ENCODE data around the gene RCAN1. TPM values are rescaled to one million over a fixed set of nuclear protein-coding genes. Genes with fewer than 3 reads are reported as not detected.

RCAN1 gene
- total and polyA plus RNA-seq, 10 donors = 5.3 to 28.6 (median 14.7) TPM

- no peak overlapping the region for H3K4me3 ChIP-seq
Observed at GRCh38 chr21:34592120-34592955, 22.6 kb downstream of the RCAN1 start.

DNA sequence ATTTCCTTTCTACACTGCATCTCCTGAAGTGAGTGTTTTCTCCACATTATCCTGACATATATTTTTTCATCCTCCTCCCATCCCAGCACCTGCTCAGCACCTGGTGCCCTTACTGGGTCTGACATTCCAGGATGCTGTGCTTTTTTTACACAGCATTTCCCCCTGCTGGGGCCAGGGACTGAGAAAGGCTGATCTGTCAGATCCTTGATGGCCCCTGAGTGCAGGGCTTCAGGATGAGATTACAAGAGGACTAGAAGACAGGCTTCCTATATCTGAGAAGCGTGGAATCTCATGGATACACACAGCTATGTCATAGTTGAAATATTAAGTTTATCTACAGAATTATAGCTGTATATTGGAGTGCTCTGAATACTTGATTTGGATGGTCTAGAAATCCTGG is 24.4 kb downstream of the RCAN1 start:
- H3K36me3 ChIP-seq = peaks cover 0 to 2% (median 0%) of the 10 kb centered on the region in 6 donors
- intact Hi-C loops (cut with DNase I; ENCODE audit: low total_unique reads) = no loop called here
- no peak overlapping the region for H3K4me3 ChIP-seq
- WGBS, 5 donors = 64 to 100% (median 89%) methylated on average over 1 of the region's 1 CpG
- peaks cover 0 to 16% (median 8%) of the 10 kb centered on the region in 6 donors for H3K4me1 ChIP-seq
- no peak overlapping the region for H3K27ac ChIP-seq
- H3K9me3 ChIP-seq = peaks cover 0 to 22% (median 18%) of the 10 kb centered on the region in 8 donors
- no peak for TF ChIP-seq POLR2AphosphoS5 (IDR thresholded peaks at IDR 0.05)
- TF ChIP-seq POLR2A (IDR thresholded peaks at IDR 0.05) = no peak
- TF ChIP-seq CTCF (IDR thresholded peaks at IDR 0.05 in 8 of 11, conservative IDR thresholded peaks at IDR 0.05 in 3 of 11) = no peak
- DNase-seq = no peak
- H3K27me3 ChIP-seq (replicated peaks in 1 of 7) = no peaks in the 10 kb centered on the region

More at GRCh38 chr21:34592120-34592955, 22.6 kb downstream of the RCAN1 start:
- Histone ChIP-seq H3K36me3 (peaks cover 0 to 10% (median 0%) of the 10 kb centered on the region in 6 donors), H3K4me1 (peaks cover 0 to 16% (median 8%) of the 10 kb centered on the region in 6 donors), H3K27me3 (replicated peaks in 1 of 7) (no peaks in the 10 kb centered on the region), H3K27ac (no peak overlapping the region), H3K9me3 (peaks cover 0 to 8% (median 6%) of the 10 kb centered on the region in 8 donors)
- DNase-seq = no peak
- TF ChIP-seq POLR2A (IDR thresholded peaks at IDR 0.05) (no peak), POLR2AphosphoS5 (IDR thresholded peaks at IDR 0.05) (no peak), CTCF (IDR thresholded peaks at IDR 0.05 in 8 of 11, conservative IDR thresholded peaks at IDR 0.05 in 3 of 11) (no peak)
- intact Hi-C loops (cut with DNase I; ENCODE audit: low total_unique reads) = no loop called here
- WGBS, 5 donors = 53 to 73% (median 66%) methylated on average over 14 to 17 of the region's 17 CpGs

GRCh38 chr21:34589511-34590282 is 25.2 kb downstream of the RCAN1 start:
- intact Hi-C loops (cut with DNase I; ENCODE audit: low total_unique reads) = no loop called here
- 85 to 91% (median 87%) methylated on average over 9 of the region's 9 CpGs for whole genome bisulfite sequencing, 5 donors
- TF ChIP-seq POLR2A (IDR thresholded peaks at IDR 0.05) (no peak), CTCF (IDR thresholded peaks at IDR 0.05 in 8 of 11, conservative IDR thresholded peaks at IDR 0.05 in 3 of 11) (no peak), POLR2AphosphoS5 (IDR thresholded peaks at IDR 0.05) (no peak)
- Histone ChIP-seq H3K4me3 (no peak overlapping the region), H3K4me1 (peaks cover 0 to 16% (median 8%) of the 10 kb centered on the region in 6 donors), H3K27me3 (replicated peaks in 1 of 7) (no peaks in the 10 kb centered on the region), H3K36me3 (no peaks in the 10 kb centered on the region), H3K9me3 (peaks cover 0 to 22% (median 18%) of the 10 kb centered on the region in 8 donors), H3K27ac (no peak overlapping the region)
- DNase-seq = no peak
